WTC11 (cell line): Measurements from ENCODE around the gene MGMT. TPM values are rescaled to one million over a fixed set of nuclear protein-coding genes. Genes with fewer than 3 reads are reported as not detected.

Source experiments
- ATAC-seq: fragments of 200-7000 bp; cut with Tn5 transposase; 2 replicates; pipeline ENCODE4 v1.10.0; 2021; ENCODE audit warnings: mild to moderate bottlenecking, moderate library complexity
- CTCF ChIA-PET: fragments of 300-600 bp; sonication (Branson Sonifier 250); formaldehyde crosslinking; loops from one replicate; lab custom pipeline; 2021; ENCODE audit warnings: antibody characterized with exemption; lab: Charles Lee
- POLR2A ChIA-PET: fragments of 350-600 bp; sonication (Branson Sonifier 250); formaldehyde crosslinking; loops from one replicate; lab custom pipeline; 2021; ENCODE audit warnings: antibody characterized with exemption; lab: Charles Lee
- DNase-seq: peaks from one replicate; pipeline ENCODE4 v3.0.0; 2021; ENCODE audit warnings: low spot score
- H3K27ac Mint-ChIP-seq: 2 replicates; pipeline ENCODE4 v1.8.0; 2021; ENCODE audit warnings: mixed read lengths
- H3K27me3 Mint-ChIP-seq: 2 replicates; pipeline ENCODE4 v1.8.0; 2021; ENCODE audit warnings: low read depth, mild to moderate bottlenecking, moderate library complexity, mixed read lengths
- H3K36me3 Mint-ChIP-seq: 2 replicates; pipeline ENCODE4 v1.8.0; 2021; ENCODE audit warnings: mixed read lengths
- H3K4me1 Mint-ChIP-seq: 2 replicates; pipeline ENCODE4 v1.8.0; 2022; ENCODE audit warnings: mixed read lengths
- H3K4me3 Mint-ChIP-seq: 2 replicates; pipeline ENCODE4 v1.8.0; 2021; ENCODE audit warnings: mild to moderate bottlenecking, moderate library complexity, mixed read lengths
- H3K9me3 Mint-ChIP-seq: 2 replicates; pipeline ENCODE4 v1.8.0; 2021; ENCODE audit warnings: mixed read lengths
- E2F4 ChIP-seq: sonication (generic); formaldehyde crosslinking; IDR thresholded peaks from 2 replicates; pipeline ENCODE4 v1.8.1; 2022; ENCODE audit warnings: low read depth, mild to moderate bottlenecking, moderate library complexity, missing genetic modification reagents, borderline replicate concordance
- ELF4 ChIP-seq: sonication (generic); formaldehyde crosslinking; IDR thresholded peaks from 2 replicates; pipeline ENCODE4 v1.8.1; 2022; ENCODE audit warnings: low read depth, mild to moderate bottlenecking, moderate library complexity, missing genetic modification reagents
- EMX1 ChIP-seq: fragments of 250-450 bp; sonication (Bioruptor Pico); IDR thresholded peaks from 2 replicates; pipeline ENCODE4 v1.8.0; 2021; ENCODE audit warnings: mild to moderate bottlenecking
- MYBL2 ChIP-seq: sonication (generic); formaldehyde crosslinking; IDR thresholded peaks from 2 replicates; pipeline ENCODE4 v1.8.1; 2023; ENCODE audit warnings: mild to moderate bottlenecking, moderate library complexity, missing genetic modification reagents
- NR3C1 ChIP-seq: sonication (generic); formaldehyde crosslinking; conservative IDR thresholded peaks from 2 replicates; pipeline ENCODE4 v1.8.1; 2023; ENCODE audit warnings: low read depth, mild to moderate bottlenecking, missing genetic modification reagents
- OVOL2 ChIP-seq: fragments of 250-450 bp; sonication (Bioruptor Pico); IDR thresholded peaks from 2 replicates; pipeline ENCODE4 v1.9.0; 2021; ENCODE audit warnings: mild to moderate bottlenecking, borderline replicate concordance
- PREB ChIP-seq: sonication (generic); formaldehyde crosslinking; IDR thresholded peaks from 2 replicates; pipeline ENCODE4 v1.8.1; 2022; ENCODE audit warnings: mild to moderate bottlenecking, missing genetic modification reagents, moderate library complexity, borderline replicate concordance
- SP1 ChIP-seq: sonication (generic); formaldehyde crosslinking; conservative IDR thresholded peaks from 2 replicates; pipeline ENCODE4 v1.8.1; 2022; ENCODE audit warnings: missing genetic modification reagents
- TEAD4 ChIP-seq: sonication (generic); formaldehyde crosslinking; IDR thresholded peaks from 2 replicates; pipeline ENCODE4 v1.8.0; 2022; ENCODE audit warnings: mild to moderate bottlenecking, missing genetic modification reagents
- ZBTB43 ChIP-seq: sonication (generic); formaldehyde crosslinking; IDR thresholded peaks from 2 replicates; pipeline ENCODE4 v1.8.1; 2023; ENCODE audit warnings: mild to moderate bottlenecking, missing genetic modification reagents
- ZNF281 ChIP-seq: sonication (generic); formaldehyde crosslinking; IDR thresholded peaks from 2 replicates; pipeline ENCODE4 v1.8.0; 2023; ENCODE audit warnings: mild to moderate bottlenecking, missing genetic modification reagents
- total RNA-seq: library from RNA; stranded (reverse); gene quantifications from 3 replicates; pipeline ENCODE4 v1.2.3, GENCODE V29; 2021

Gene MGMT
- total RNA-seq, 1 experiment from 2014 or later = 11.8 TPM

- no peak for TF ChIP-seq ZNF281 (CRISPR knock-in tag)
- no peak for TF ChIP-seq MYBL2
- TF ChIP-seq ELF4 (CRISPR knock-in tag) = no peak
- no peak for TF ChIP-seq NR3C1 (CRISPR knock-in tag)
- no peak for TF ChIP-seq E2F4 (CRISPR knock-in tag)
These were observed 344.2 kb downstream of the MGMT start (continued) for GRCh38 chr10:129811208-129811607.

GRCh38 chr10:129812398-129812797, 345.4 kb downstream of the MGMT start:
- Mint-ChIP-seq H3K36me3 (peaks cover under 1% of the 10 kb centered on the region; the same call in 1 of the 2 replicates), H3K27ac (no peak overlapping the region), H3K4me1 (no peaks in the 10 kb centered on the region), H3K9me3 (peaks cover under 1% of the 10 kb centered on the region; the same call in 1 of the 2 replicates), H3K27me3 (no peaks in the 10 kb centered on the region), H3K4me3 (no peak overlapping the region)
- ATAC-seq = no peak
- no peak for DNase-seq
- ChIA-PET POLR2A (no interaction called here), CTCF (no interaction called here)
- no peak for TF ChIP-seq TEAD4

- ChIA-PET POLR2A (no interaction called here), CTCF (interaction anchor here (1.2 kb wide), 1 partner anchor 47 kb away, joined by 5 read pairs; no protein-coding TSS in a partner anchor)
- Mint-ChIP-seq H3K4me3 (no peak overlapping the region), H3K27me3 (no peaks in the 10 kb centered on the region)
- no peak for ATAC-seq
- TF ChIP-seq ZBTB43 (CRISPR knock-in tag) (no peak), OVOL2 (CRISPR knock-in tag) (no peak), EMX1 (CRISPR knock-in tag) (no peak), PREB (CRISPR knock-in tag) (no peak), SP1 (no peak), E2F4 (CRISPR knock-in tag) (no peak)
- TF ChIP-seq, all 79 proteins: peak for 0
- DNase-seq = no peak
- no peaks in the 10 kb centered on the region for H3K4me1 Mint-ChIP-seq
- peaks cover 26% of the 10 kb centered on the region for H3K9me3 Mint-ChIP-seq
- H3K36me3 Mint-ChIP-seq = peaks cover 19% of the 10 kb centered on the region
- no peak overlapping the region for H3K27ac Mint-ChIP-seq
These were observed 347.9 kb downstream of the MGMT start for GRCh38 chr10:129814681-129815646.
